ENCODE results near the gene FMN2. TPM values are rescaled to one million over a fixed set of nuclear protein-coding genes. Genes with fewer than 3 reads are reported as not detected.

The FMN2 gene
- total RNA-seq, 2 experiments from 2014 or later = not detected

- peaks cover 2% of the 10 kb centered on the region for H3K27me3 Mint-ChIP-seq
- POLR2A ChIA-PET = no interaction called here
Measured at GRCh38 chr1:240503558-240503957, 411.9 kb downstream of the FMN2 start.

DNA sequence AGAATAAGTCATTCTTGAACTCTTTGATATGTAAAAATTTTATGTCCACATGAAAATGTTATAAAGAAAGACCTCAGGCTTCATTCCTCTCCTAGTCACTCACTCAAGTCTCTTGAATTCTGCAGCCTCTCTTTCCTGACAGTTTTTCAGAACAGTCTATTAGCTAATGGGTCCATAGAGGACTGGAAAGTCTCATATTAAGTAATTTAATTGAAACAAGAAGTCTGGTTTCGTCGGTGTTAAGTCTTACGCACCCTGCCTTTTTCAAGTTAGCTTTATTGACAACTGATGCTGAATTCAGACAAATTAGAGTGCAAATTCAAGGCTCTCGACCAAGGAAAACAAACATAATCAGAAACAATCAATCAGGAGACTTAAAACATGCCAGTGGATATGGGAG, 414.5 kb downstream of the FMN2 start:
- ChIA-PET POLR2A (no interaction called here), CTCF (no interaction called here)
- H3K4me3 Mint-ChIP-seq = no peak overlapping the region
- H3K36me3 Mint-ChIP-seq (ENCODE audit: low read depth) = no peaks in the 10 kb centered on the region
- H3K27me3 Mint-ChIP-seq = peaks cover 2% of the 10 kb centered on the region
- DNase-seq = no peak
- intact Hi-C loops (cut with micrococcal nuclease) = no loop called here
- no peak for ATAC-seq
- TF ChIP-seq, protein P1, sequence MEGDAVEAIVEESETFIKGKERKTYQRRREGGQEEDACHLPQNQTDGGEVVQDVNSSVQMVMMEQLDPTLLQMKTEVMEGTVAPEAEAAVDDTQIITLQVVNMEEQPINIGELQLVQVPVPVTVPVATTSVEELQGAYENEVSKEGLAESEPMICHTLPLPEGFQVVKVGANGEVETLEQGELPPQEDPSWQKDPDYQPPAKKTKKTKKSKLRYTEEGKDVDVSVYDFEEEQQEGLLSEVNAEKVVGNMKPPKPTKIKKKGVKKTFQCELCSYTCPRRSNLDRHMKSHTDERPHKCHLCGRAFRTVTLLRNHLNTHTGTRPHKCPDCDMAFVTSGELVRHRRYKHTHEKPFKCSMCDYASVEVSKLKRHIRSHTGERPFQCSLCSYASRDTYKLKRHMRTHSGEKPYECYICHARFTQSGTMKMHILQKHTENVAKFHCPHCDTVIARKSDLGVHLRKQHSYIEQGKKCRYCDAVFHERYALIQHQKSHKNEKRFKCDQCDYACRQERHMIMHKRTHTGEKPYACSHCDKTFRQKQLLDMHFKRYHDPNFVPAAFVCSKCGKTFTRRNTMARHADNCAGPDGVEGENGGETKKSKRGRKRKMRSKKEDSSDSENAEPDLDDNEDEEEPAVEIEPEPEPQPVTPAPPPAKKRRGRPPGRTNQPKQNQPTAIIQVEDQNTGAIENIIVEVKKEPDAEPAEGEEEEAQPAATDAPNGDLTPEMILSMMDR (IDR thresholded peaks at IDR 0.05) = no peak
- no peaks in the 10 kb centered on the region for H3K4me1 Mint-ChIP-seq (ENCODE audit: low read depth)
- no peak overlapping the region for H3K27ac Mint-ChIP-seq
- H3K9me3 Mint-ChIP-seq = peaks cover 4% of the 10 kb centered on the region

More at GRCh38 chr1:240503558-240503957, 411.9 kb downstream of the FMN2 start:
- Mint-ChIP-seq H3K4me1 (ENCODE audit: low read depth) (no peaks in the 10 kb centered on the region), H3K4me3 (no peak overlapping the region), H3K9me3 (no peaks in the 10 kb centered on the region), H3K27ac (no peak overlapping the region), H3K36me3 (ENCODE audit: low read depth) (no peaks in the 10 kb centered on the region)
- intact Hi-C loops (cut with micrococcal nuclease) = no loop called here
- no peak for ATAC-seq
- CTCF ChIA-PET = no interaction called here
- TF ChIP-seq, protein P1 (IDR thresholded peaks at IDR 0.05) = no peak
- DNase-seq = no peak

DNA sequence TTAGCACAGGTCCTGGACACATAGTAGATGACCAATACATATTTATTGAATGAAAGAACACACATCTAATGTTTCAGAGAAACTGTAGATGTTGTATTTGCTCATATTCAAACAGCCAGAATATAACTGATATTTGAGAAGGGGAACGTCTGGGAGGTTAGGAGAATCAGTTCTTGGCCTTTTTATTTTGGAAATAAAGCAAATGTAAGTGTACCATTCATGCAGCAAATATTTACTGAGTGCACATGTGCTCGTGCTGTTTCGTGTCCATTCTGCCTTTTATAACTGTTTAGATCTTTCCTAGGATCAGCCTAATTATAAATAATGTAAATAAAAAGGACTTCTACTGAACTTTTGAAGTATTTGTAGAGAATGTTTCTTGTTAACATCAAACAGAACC, 416.5 kb downstream of the FMN2 start:
- peaks cover 4% of the 10 kb centered on the region for H3K9me3 Mint-ChIP-seq
- ATAC-seq (no peak), DNase-seq (no peak)
- peaks cover 2% of the 10 kb centered on the region for H3K27me3 Mint-ChIP-seq
- no peaks in the 10 kb centered on the region for H3K4me1 Mint-ChIP-seq (ENCODE audit: low read depth)
- H3K4me3 Mint-ChIP-seq = no peak overlapping the region
- H3K36me3 Mint-ChIP-seq (ENCODE audit: low read depth) = no peaks in the 10 kb centered on the region
- intact Hi-C loops (cut with micrococcal nuclease) = no loop called here
- ChIA-PET CTCF (no interaction called here), POLR2A (no interaction called here)
- H3K27ac Mint-ChIP-seq = no peak overlapping the region
- TF ChIP-seq, protein P1 (IDR thresholded peaks at IDR 0.05) = no peak

- TF ChIP-seq, protein P1 (IDR thresholded peaks at IDR 0.05) = no peak
- Mint-ChIP-seq H3K4me3 (no peak overlapping the region), H3K4me1 (ENCODE audit: low read depth) (no peaks in the 10 kb centered on the region), H3K9me3 (peaks cover 4% of the 10 kb centered on the region), H3K27me3 (peaks cover 2% of the 10 kb centered on the region), H3K27ac (no peak overlapping the region), H3K36me3 (ENCODE audit: low read depth) (no peaks in the 10 kb centered on the region)
- intact Hi-C loops (cut with micrococcal nuclease) = no loop called here
- ChIA-PET POLR2A (no interaction called here), CTCF (no interaction called here)
- no peak for DNase-seq
- no peak for ATAC-seq
Measured at GRCh38 chr1:240508950-240509349, 417.3 kb downstream of the FMN2 start.

DNA sequence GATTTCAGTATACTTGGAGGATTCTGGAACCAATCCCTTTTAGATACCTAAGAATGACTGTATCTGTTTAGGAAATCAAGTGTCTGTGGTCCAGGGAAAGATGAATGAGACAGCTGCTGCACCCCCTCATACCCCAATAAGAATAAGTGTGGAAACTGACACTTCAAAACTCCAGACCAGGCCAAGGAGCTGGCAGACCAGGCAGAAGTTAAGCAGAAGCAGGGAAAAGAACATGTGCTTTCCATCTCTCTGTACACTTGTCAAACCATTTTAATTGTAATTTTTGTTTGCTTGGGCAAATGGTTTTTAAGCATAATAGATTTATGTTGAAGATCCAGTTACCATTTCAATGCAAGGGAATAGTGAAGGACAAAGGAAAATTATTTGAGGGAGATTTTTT, 420.1 kb downstream of the FMN2 start:
- ChIA-PET POLR2A (no interaction called here), CTCF (no interaction called here)
- ATAC-seq = no peak
- no peak for DNase-seq
- H3K4me1 Mint-ChIP-seq (ENCODE audit: low read depth) = no peaks in the 10 kb centered on the region
- peaks cover 4% of the 10 kb centered on the region for H3K9me3 Mint-ChIP-seq
- no peak overlapping the region for H3K4me3 Mint-ChIP-seq
- no peaks in the 10 kb centered on the region for H3K36me3 Mint-ChIP-seq (ENCODE audit: low read depth)
- H3K27ac Mint-ChIP-seq = no peak overlapping the region
- peaks cover 2% of the 10 kb centered on the region for H3K27me3 Mint-ChIP-seq
- intact Hi-C loops (cut with micrococcal nuclease) = no loop called here
- TF ChIP-seq, protein P1 (IDR thresholded peaks at IDR 0.05) = no peak
